ENCODE data around the gene TACC3.

Gene TACC3

DNA sequence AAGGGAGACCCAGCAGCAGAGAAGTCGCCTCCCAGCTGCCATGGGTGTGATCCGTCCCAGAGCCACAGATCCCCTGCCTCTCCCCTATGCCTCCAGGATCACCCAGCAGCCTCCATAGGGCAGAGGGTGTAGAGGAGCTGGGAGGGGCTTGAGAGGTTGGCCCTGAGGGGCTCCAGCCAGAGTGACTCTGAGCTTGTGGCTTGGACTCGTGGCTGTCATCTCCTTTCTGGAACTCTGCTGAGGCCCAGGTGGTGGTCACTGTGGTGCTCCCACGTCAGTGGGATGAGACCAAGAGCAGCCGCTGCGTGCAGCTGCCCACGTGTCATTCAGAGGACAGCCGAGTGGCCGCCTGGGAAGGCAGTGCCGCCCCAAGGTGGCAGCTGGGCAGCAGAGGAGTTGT lies 4.2 kb downstream of the TACC3 start:
- TF ChIP-seq, protein P1, sequence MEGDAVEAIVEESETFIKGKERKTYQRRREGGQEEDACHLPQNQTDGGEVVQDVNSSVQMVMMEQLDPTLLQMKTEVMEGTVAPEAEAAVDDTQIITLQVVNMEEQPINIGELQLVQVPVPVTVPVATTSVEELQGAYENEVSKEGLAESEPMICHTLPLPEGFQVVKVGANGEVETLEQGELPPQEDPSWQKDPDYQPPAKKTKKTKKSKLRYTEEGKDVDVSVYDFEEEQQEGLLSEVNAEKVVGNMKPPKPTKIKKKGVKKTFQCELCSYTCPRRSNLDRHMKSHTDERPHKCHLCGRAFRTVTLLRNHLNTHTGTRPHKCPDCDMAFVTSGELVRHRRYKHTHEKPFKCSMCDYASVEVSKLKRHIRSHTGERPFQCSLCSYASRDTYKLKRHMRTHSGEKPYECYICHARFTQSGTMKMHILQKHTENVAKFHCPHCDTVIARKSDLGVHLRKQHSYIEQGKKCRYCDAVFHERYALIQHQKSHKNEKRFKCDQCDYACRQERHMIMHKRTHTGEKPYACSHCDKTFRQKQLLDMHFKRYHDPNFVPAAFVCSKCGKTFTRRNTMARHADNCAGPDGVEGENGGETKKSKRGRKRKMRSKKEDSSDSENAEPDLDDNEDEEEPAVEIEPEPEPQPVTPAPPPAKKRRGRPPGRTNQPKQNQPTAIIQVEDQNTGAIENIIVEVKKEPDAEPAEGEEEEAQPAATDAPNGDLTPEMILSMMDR (IDR thresholded peaks at IDR 0.05; ENCODE audit: control insufficient read depth, insufficient read depth, low read depth, low read length, missing control alignments), result no peak
- no peak for DNase-seq (ENCODE audit: low read depth)
- H3K4me3 ChIP-seq (ENCODE audit: control insufficient read depth, low read depth, low read length), result no peak overlapping the region

DNA sequence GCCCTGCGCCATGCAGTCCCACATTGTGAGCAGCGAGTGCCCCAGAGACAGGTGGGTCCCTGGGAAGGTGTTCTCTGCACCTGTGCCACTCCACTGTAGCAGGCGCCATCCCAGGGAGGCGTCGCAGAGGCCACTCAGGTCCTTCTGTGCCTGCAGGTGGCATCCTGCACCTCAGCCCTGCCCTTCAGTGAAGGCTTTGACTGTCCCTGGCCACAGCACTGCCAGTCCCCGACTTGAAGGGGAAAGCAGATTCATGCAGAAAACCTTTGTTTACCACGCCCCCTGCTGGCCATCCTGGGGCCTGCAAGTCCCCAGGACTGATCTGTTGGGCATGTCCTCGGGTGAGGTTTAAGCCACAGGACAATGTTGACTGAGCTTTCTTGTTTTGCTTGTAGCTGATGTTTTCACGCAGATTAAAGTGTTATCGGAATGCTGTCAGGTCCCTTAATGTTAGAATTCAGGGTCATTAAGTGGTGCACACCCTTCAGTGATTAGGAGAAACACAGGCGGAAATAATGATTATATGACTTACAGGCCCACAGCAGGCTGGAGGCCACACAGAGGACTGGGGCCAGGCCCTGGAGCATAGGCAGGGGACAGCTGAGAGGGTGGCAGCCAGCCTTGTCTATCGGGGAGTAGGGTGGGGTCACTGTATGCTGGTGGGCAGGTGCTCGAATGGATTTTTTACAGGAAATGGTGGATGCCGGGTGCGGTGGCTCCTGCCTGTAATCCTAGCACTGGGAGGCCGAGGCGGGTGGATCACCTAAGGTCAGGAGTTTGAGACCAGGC lies 5.0 kb downstream of the TACC3 start:
- H3K4me3 ChIP-seq (ENCODE audit: control insufficient read depth, low read depth, low read length), result no peak overlapping the region
- no peak for DNase-seq (ENCODE audit: low read depth)
- TF ChIP-seq, protein P1 (IDR thresholded peaks at IDR 0.05; ENCODE audit: control insufficient read depth, insufficient read depth, low read depth, low read length, missing control alignments), result peak; percentile 96

DNA sequence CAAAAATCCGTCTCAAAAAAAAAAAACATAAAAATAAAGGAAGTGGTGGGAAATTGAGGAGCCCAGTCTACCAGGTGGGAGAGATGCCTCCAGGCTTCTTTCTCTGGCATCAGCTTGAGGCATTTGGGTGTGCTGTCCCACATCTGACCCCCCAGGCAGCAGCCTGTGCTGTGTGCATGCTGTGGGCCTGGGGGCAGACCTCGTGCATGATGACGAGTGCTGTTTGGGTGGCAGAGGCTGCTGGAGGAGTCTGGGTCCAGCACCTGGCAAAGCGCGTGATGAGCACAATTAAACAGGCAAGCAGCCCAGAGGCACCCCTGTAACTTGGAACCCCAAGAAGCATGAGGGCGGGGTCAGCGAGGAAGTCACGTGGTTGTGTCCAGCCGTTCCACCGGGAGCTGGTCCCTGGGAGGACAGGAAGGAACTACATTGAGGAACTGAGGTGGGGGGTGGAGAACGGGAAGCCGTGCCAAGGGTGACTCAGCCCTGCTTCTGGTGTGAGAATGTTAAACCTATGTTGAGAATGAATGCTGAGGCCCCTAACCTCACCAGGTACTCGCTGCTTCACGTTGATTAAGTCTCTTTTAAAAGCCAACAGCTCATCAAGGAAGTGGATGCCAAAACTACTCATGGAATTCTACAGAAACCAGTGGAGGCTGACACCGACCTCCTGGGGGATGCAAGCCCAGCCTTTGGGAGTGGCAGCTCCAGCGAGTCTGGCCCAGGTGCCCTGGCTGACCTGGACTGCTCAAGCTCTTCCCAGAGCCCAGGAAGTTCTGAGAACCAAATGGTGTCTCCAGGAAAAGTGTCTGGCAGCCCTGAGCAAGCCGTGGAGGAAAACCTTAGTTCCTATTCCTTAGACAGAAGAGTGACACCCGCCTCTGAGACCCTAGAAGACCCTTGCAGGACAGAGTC lies 6.1 kb downstream of the TACC3 start:
- TF ChIP-seq, protein P1 (IDR thresholded peaks at IDR 0.05; ENCODE audit: control insufficient read depth, insufficient read depth, low read depth, low read length, missing control alignments), result no peak
- no peak for DNase-seq (ENCODE audit: low read depth)

DNA sequence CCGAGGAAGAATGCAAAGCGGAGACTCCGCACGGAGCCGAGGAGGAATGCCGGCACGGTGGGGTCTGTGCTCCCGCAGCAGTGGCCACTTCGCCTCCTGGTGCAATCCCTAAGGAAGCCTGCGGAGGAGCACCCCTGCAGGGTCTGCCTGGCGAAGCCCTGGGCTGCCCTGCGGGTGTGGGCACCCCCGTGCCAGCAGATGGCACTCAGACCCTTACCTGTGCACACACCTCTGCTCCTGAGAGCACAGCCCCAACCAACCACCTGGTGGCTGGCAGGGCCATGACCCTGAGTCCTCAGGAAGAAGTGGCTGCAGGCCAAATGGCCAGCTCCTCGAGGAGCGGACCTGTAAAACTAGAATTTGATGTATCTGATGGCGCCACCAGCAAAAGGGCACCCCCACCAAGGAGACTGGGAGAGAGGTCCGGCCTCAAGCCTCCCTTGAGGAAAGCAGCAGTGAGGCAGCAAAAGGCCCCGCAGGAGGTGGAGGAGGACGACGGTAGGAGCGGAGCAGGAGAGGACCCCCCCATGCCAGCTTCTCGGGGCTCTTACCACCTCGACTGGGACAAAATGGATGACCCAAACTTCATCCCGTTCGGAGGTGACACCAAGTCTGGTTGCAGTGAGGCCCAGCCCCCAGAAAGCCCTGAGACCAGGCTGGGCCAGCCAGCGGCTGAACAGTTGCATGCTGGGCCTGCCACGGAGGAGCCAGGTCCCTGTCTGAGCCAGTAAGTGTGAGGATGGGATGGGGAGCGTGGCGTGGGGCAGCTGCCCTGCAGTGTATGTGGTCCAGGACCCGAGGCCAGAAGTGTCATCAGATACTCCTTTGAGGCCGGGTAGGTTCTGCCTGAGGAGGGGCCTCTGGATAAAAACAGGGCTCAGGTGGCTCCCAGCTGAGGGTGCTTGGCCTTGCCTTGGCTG lies 7.0 kb downstream of the TACC3 start:
- H3K4me3 ChIP-seq (ENCODE audit: control insufficient read depth, low read depth, low read length), result no peak overlapping the region
- TF ChIP-seq, protein P1 (IDR thresholded peaks at IDR 0.05; ENCODE audit: control insufficient read depth, insufficient read depth, low read depth, low read length, missing control alignments), result no peak

More for the DNA sequence above, 6.1 kb downstream of the TACC3 start:
- no peak overlapping the region for H3K4me3 ChIP-seq (ENCODE audit: control insufficient read depth, low read depth, low read length)

DNA sequence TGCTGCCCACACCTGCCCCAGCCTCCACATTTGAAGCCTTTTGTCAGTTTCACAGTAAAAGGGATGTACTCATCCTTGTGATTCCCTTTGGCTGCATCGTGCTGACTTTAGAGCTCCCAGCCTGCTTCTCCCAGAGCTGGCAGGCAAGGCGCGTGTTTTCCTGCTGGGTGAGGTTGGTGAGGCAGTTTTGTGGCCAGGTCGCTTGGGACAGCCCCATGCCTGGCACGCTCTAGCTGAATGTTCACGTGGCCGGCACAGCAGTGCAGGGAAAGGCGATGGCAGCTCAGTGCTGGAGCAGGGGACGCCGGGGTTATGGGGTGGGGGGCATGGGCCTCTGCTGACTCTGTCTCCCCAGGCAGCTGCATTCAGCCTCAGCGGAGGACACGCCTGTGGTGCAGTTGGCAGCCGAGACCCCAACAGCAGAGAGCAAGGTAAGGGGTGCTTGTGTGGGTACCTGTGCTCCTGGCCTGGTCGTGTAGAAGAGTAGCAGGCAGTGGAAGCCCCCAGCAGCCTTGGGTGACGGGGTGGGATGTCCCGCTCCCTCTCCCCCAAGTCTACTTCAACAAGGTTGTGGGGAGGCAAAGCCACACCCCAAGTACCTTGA lies 9.3 kb downstream of the TACC3 start:
- H3K4me3 ChIP-seq (ENCODE audit: control insufficient read depth, low read depth, low read length), result no peak overlapping the region
- TF ChIP-seq, protein P1 (IDR thresholded peaks at IDR 0.05; ENCODE audit: control insufficient read depth, insufficient read depth, low read depth, low read length, missing control alignments), result no peak

More for the DNA sequence above, 7.0 kb downstream of the TACC3 start:
- no peak for DNase-seq (ENCODE audit: low read depth)

More for the DNA sequence above, 9.3 kb downstream of the TACC3 start:
- DNase-seq (ENCODE audit: low read depth), result no peak

Data from AG09309 (cell line).